ENCODE data around the gene SLC31A2. TPM values are rescaled to one million over a fixed set of nuclear protein-coding genes. Genes with fewer than 3 reads are reported as not detected.
"Not testable (repeated sequence)": the region's sequence is repeated elsewhere in the genome, so short reads cannot be mapped to it uniquely, and the experiment has no call there.

SLC31A2 gene
- total RNA-seq, result 10 to 100 TPM in 1 of 2 donors, 1 to 10 TPM in 1; 9.5 to 19.5 TPM

- H3K4me3 ChIP-seq, result peak within 1 kb of the TSS; percentile 85 to 92
- H3K27me3 ChIP-seq, result no peaks in the 10 kb centered on the region
- peaks cover 0 to 39% of the 10 kb centered on the region in 2 donors for H3K4me1 ChIP-seq
- H3K9me3 ChIP-seq, result no peaks in the 10 kb centered on the region
- no peaks in the 10 kb centered on the region for H3K36me3 ChIP-seq
- DNase-seq (ENCODE audit: low spot score), result peak; percentile 90
- peak in 1 of 2 donors; percentile 62 for TF ChIP-seq CTCF (IDR thresholded peaks at IDR 0.05)
- peak within 1 kb of the TSS; percentile 78 to 80 for H3K27ac ChIP-seq
Observed at GRCh38 chr9:113150670-113151611, at the start of gene SLC31A2. Gene SLC31A2 (plus strand): TSS chr9:113151007. CDS start chr9:113151075, 68 bp downstream.

GRCh38 chr9:113105345-113105744 lies 45.5 kb upstream of the SLC31A2 start:
- not testable (repeated sequence) for H3K9me3 ChIP-seq; H3K4me3 ChIP-seq; H3K27me3 ChIP-seq; H3K4me1 ChIP-seq; DNase-seq (ENCODE audit: low spot score); H3K27ac ChIP-seq; H3K36me3 ChIP-seq

- not testable (repeated sequence) for H3K27me3 ChIP-seq; H3K9me3 ChIP-seq; H3K27ac ChIP-seq; H3K4me3 ChIP-seq; H3K36me3 ChIP-seq; H3K4me1 ChIP-seq; DNase-seq (ENCODE audit: low spot score)
- TF ChIP-seq CTCF (IDR thresholded peaks at IDR 0.05), result peak; percentile 39 to 59
Observed at GRCh38 chr9:113111065-113111951, 39.5 kb upstream of the SLC31A2 start.

DNA sequence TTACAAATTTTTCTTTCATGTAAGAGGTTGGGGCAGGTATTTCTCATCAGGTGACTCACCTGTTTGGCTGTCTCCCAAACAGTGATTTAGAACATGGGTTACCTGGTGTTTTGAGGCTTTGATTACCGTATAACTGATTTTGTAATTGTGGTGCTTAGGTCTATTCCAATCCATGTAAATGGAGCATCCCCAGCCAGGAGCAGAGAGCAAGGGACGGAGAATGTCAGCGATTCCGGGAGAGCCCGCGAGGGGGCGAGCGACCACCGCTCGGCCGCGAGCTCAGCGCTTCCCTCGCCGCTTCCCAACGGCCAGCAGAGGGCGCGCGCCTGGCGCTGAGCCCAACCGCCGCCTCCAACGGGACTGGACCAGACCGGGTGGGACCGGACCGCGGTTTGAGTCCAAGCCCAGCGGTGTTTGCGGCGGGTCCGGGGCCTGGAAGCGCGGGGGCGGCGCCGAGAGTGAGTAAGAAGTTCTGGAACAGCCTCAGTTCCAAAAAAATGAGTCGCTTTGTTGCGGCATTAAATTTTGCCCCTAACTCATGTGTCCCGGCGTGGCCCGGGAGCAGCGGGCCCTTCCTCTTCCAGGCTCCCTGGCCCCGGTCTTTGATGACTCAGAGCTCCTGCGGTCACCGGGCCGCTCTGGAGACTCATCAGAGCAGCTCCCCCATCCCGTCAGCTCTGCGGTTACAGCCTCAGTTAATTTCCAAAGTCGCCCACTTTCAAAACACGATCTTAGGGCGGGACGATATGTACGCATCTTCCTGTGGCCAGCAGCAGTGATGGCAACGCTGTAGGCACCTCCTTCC lies 37.9 kb upstream of the SLC31A2 start:
- not testable (repeated sequence) for H3K4me1 ChIP-seq; H3K36me3 ChIP-seq; H3K27ac ChIP-seq; H3K9me3 ChIP-seq; H3K4me3 ChIP-seq; H3K27me3 ChIP-seq; DNase-seq (ENCODE audit: low spot score)
- peak; percentile 49 to 58 for TF ChIP-seq CTCF (IDR thresholded peaks at IDR 0.05)

GRCh38 chr9:113118829-113119228 lies 32.0 kb upstream of the SLC31A2 start:
- not testable (repeated sequence) for H3K27ac ChIP-seq; H3K9me3 ChIP-seq; DNase-seq (ENCODE audit: low spot score); H3K27me3 ChIP-seq; H3K4me3 ChIP-seq; H3K36me3 ChIP-seq; H3K4me1 ChIP-seq

- TF ChIP-seq CTCF (IDR thresholded peaks at IDR 0.05), result no peak
- no peaks in the 10 kb centered on the region for H3K36me3 ChIP-seq
- H3K27me3 ChIP-seq, result no peaks in the 10 kb centered on the region
- no peaks in the 10 kb centered on the region for H3K4me1 ChIP-seq
- H3K27ac ChIP-seq, result no peak overlapping the region
- no peaks in the 10 kb centered on the region for H3K9me3 ChIP-seq
- no peak for DNase-seq (ENCODE audit: low spot score)
- no peak overlapping the region for H3K4me3 ChIP-seq
Observed at GRCh38 chr9:113125386-113126035, 25.3 kb upstream of the SLC31A2 start.

All from right atrium auricular region (tissue), 2 donors.